Measurements from ENCODE around the gene CNOT1.

Gene CNOT1

GRCh38 chr16:58471209-58471975, 158.2 kb downstream of the CNOT1 start:
- in situ Hi-C loops (cut with MboI; ENCODE audit: low pct_unique_long_range_greater_than_20kb, low sequenced_read_pairs), result no loop called here
- no peak for DNase-seq
